ENCODE measurements around the gene PAK6.

GRCh38 chr15:40271685-40272484 is 33.0 kb downstream of the PAK6 start:
- TF ChIP-seq POLR2A (IDR thresholded peaks at IDR 0.05; ENCODE audit: low read depth) (no peak), CTCF (IDR thresholded peaks at IDR 0.05) (no peak), EP300 (IDR thresholded peaks at IDR 0.05) (no peak)
